H1 (cell line): ENCODE results near the gene LTA4H.

ENCODE experiments used
- BCL11A ChIP-seq, 2 experiments: IDR thresholded peaks; one replicate each; pipeline ENCODE4 v1.6.1; 2011; ENCODE audit warnings: low read depth in 2 of 2, low read length in 2 of 2, mild to moderate bottlenecking in 2 of 2
- CEBPB ChIP-seq: IDR thresholded peaks from 2 replicates; pipeline ENCODE4 v1.6.1; 2012; ENCODE audit warnings: low read depth, low read length
- EZH2 ChIP-seq: fragments of 200-600 bp; sonication (generic); IDR thresholded peaks from 2 replicates; pipeline ENCODE4 v1.7.1; 2012; ENCODE audit warnings: low read depth, mild to moderate bottlenecking, moderate library complexity, low read length, inconsistent platforms; ENCODE audit not compliant: severe bottlenecking
- POLR2A ChIP-seq, 2 experiments: IDR thresholded peaks; 1 replicate in 1 of 2; 2 replicates in 1 of 2; pipeline ENCODE4 v1.6.1; 2011; ENCODE audit warnings: low read depth in 2 of 2, low read length in 2 of 2, mild to moderate bottlenecking in 2 of 2; ENCODE audit errors: control extremely low read depth in 1 of 2
- RXRA ChIP-seq: IDR thresholded peaks from 2 replicates; pipeline ENCODE4 v1.6.1; 2011; ENCODE audit warnings: low read depth, mild to moderate bottlenecking, low read length, moderate library complexity; ENCODE audit not compliant: insufficient read depth
- TAF1 ChIP-seq: IDR thresholded peaks from 2 replicates; pipeline ENCODE4 v1.6.1; 2011; ENCODE audit warnings: mild to moderate bottlenecking, low read depth, low read length
- TAF7 ChIP-seq: optimal IDR thresholded peaks from 2 replicates; pipeline ENCODE3; 2011; ENCODE audit warnings: low read depth, mild to moderate bottlenecking, inconsistent platforms, low read length, moderate library complexity, borderline replicate concordance
- YY1 ChIP-seq: IDR thresholded peaks from 2 replicates; pipeline ENCODE4 v1.6.1; 2011; ENCODE audit warnings: low read depth, mild to moderate bottlenecking, low read length
- ZNF274 ChIP-seq: IDR thresholded peaks from 2 replicates; pipeline ENCODE4 v1.7.0; 2012; ENCODE audit warnings: low read length, borderline replicate concordance; ENCODE audit errors: extremely low read depth
- TF ChIP-seq, protein P1 (sequence below), 3 experiments: IDR thresholded peaks; 1 replicate in 2 of 3; 2 replicates in 1 of 3; pipeline versions ENCODE4 v1.5.1 to v1.6.1; 2011; ENCODE audit warnings: low read length in 3 of 3, mild to moderate bottlenecking in 3 of 3, inconsistent platforms in 2 of 3, low read depth in 1 of 3, moderate library complexity in 1 of 3; ENCODE audit not compliant: insufficient read depth in 1 of 3; ENCODE audit errors: control extremely low read depth in 1 of 3
- TF ChIP-seq, protein P2 (sequence below): IDR thresholded peaks from 2 replicates; pipeline ENCODE4 v1.6.1; 2011; ENCODE audit warnings: low read depth, mild to moderate bottlenecking, low read length; ENCODE audit not compliant: insufficient read depth

DNA sequence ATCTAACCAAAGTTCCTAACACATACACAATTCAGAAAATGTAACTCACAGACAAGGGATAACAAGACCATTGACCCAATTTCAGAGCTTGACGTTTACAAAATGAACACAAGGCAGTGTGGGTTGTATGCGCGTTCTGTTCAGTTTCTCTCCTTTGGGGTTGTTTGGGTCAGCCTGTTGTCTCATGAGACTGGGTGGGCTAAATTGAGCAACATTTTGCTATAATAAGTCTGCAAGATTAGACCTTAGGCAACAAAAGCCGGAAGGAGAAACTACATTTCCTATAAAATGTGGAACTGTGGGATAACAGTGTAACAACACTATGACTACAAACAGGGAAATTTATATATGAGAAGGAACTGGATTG is 18.8 kb upstream of the LTA4H start:
- TF ChIP-seq ZNF274, result no peak
- TF ChIP-seq, protein P1, sequence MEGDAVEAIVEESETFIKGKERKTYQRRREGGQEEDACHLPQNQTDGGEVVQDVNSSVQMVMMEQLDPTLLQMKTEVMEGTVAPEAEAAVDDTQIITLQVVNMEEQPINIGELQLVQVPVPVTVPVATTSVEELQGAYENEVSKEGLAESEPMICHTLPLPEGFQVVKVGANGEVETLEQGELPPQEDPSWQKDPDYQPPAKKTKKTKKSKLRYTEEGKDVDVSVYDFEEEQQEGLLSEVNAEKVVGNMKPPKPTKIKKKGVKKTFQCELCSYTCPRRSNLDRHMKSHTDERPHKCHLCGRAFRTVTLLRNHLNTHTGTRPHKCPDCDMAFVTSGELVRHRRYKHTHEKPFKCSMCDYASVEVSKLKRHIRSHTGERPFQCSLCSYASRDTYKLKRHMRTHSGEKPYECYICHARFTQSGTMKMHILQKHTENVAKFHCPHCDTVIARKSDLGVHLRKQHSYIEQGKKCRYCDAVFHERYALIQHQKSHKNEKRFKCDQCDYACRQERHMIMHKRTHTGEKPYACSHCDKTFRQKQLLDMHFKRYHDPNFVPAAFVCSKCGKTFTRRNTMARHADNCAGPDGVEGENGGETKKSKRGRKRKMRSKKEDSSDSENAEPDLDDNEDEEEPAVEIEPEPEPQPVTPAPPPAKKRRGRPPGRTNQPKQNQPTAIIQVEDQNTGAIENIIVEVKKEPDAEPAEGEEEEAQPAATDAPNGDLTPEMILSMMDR (IDR thresholded peaks at IDR 0.05; ENCODE audit: control extremely low read depth in 1 of 3, insufficient read depth in 1 of 3, low read depth in 1 of 3, low read length in 3 of 3), result no peak
- TF ChIP-seq, protein P2, sequence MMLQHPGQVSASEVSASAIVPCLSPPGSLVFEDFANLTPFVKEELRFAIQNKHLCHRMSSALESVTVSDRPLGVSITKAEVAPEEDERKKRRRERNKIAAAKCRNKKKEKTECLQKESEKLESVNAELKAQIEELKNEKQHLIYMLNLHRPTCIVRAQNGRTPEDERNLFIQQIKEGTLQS, result no peak
- no peak for TF ChIP-seq RXRA
- TF ChIP-seq EZH2, result no peak
- TF ChIP-seq BCL11A (IDR thresholded peaks at IDR 0.05; ENCODE audit: low read depth in 2 of 2, low read length in 2 of 2), result no peak
- TF ChIP-seq TAF7, result no peak
- TF ChIP-seq POLR2A (IDR thresholded peaks at IDR 0.05; ENCODE audit: control extremely low read depth in 1 of 2, low read depth in 2 of 2, low read length in 2 of 2), result no peak
- TF ChIP-seq CEBPB, result no peak
- no peak for TF ChIP-seq YY1
- no peak for TF ChIP-seq TAF1
